SK-N-SH (cell line): Measurements from ENCODE around the gene ILF3. TPM values are rescaled to one million over a fixed set of nuclear protein-coding genes. Genes with fewer than 3 reads are reported as not detected.
A peak's percentile ranks its signal among the peaks of the same experiment; 100 is the strongest.

Source experiments
- CTCF ChIA-PET: fragments of 300-600, 350-600 bp; formaldehyde crosslinking; extraction: SDS; loops from one replicate; lab custom pipeline; 2021; lab: Yijun Ruan, JAX
- POLR2A ChIA-PET: fragments of 350-600 bp; sonication (Branson Sonifier 250); formaldehyde crosslinking; extraction: SDS; loops from one replicate; lab custom pipeline; 2020; ENCODE audit warnings: antibody characterized with exemption, inconsistent platforms; lab: Yijun Ruan, JAX
- DNase-seq: peaks from one replicate; pipeline ENCODE4 v3.0.0; 2012
- H2AFZ ChIP-seq: fragments of 200-600 bp; sonication (generic); 2 replicates; pipeline ENCODE4 v1.8.1; 2016; ENCODE audit warnings: antibody characterized with exemption, mild to moderate bottlenecking, low read depth
- H3F3A ChIP-seq: fragments of 200-600 bp; sonication (generic); replicated peaks from 2 replicates; pipeline ENCODE3; 2016; ENCODE audit warnings: antibody characterized with exemption, mild to moderate bottlenecking; ENCODE audit not compliant: insufficient read depth
- H3K27ac ChIP-seq, 2 experiments: fragments of 200-500 bp in 1 of 2; fragments of 200-600 bp in 1 of 2; sonication (Bioruptor generic) in 1 of 2; sonication (generic), shearing (Covaris generic) in 1 of 2; 2 replicates each; pipeline versions ENCODE4 v1.5.1 to v1.6.1; 2014 to 2016; ENCODE audit warnings: low read depth in 2 of 2, inconsistent platforms in 1 of 2, low read length in 1 of 2, mild to moderate bottlenecking in 1 of 2, mixed read lengths in 1 of 2
- H3K27me3 ChIP-seq: fragments of 200-600 bp; sonication (generic), shearing (Covaris generic); 2 replicates; pipeline ENCODE4 v1.6.1; 2016; ENCODE audit warnings: mixed run types; ENCODE audit not compliant: insufficient read depth
- H3K36me3 ChIP-seq, 2 experiments: fragments of 200-500 bp in 1 of 2; fragments of 200-600 bp in 1 of 2; sonication (Bioruptor generic) in 1 of 2; sonication (generic) in 1 of 2; replicated peaks in 1 of 2; 2 replicates each; pipeline versions ENCODE3 to v1.5.1; 2014 to 2016; ENCODE audit warnings: low read length in 1 of 2, mild to moderate bottlenecking in 1 of 2; ENCODE audit not compliant: insufficient read depth in 2 of 2, control insufficient read depth in 1 of 2
- H3K4me1 ChIP-seq, 2 experiments: fragments of 200-500 bp in 1 of 2; fragments of 200-600 bp in 1 of 2; sonication (Bioruptor generic) in 1 of 2; sonication (generic), shearing (Covaris generic) in 1 of 2; 2 replicates each; pipeline versions ENCODE4 v1.5.1 to v1.6.1; 2014 to 2016; ENCODE audit warnings: low read depth in 1 of 2, low read length in 1 of 2, mixed run types in 1 of 2; ENCODE audit not compliant: insufficient read depth in 2 of 2, control insufficient read depth in 1 of 2
- H3K4me2 ChIP-seq: fragments of 200-600 bp; sonication (generic), shearing (Covaris generic); 2 replicates; pipeline ENCODE4 v1.6.1; 2017; ENCODE audit warnings: mixed run types
- H3K4me3 ChIP-seq, 2 experiments: fragments of 200-500 bp in 1 of 2; fragments of 200-600 bp in 1 of 2; sonication (Bioruptor generic) in 1 of 2; sonication (generic), shearing (Covaris generic) in 1 of 2; 2 replicates each; pipeline versions ENCODE4 v1.5.1 to v1.8.1; 2014 to 2016; ENCODE audit warnings: low read depth in 2 of 2, inconsistent platforms in 1 of 2, low read length in 1 of 2, mild to moderate bottlenecking in 1 of 2, mixed read lengths in 1 of 2, moderate library complexity in 1 of 2
- H3K79me2 ChIP-seq: fragments of 200-600 bp; sonication (generic); 2 replicates; pipeline ENCODE4 v1.8.1; 2017; ENCODE audit warnings: mild to moderate bottlenecking; ENCODE audit not compliant: insufficient read depth
- H3K9ac ChIP-seq: fragments of 200-600 bp; sonication (generic); 2 replicates; pipeline ENCODE4 v1.6.1; 2017; ENCODE audit warnings: mixed run types
- H3K9me2 ChIP-seq: fragments of 200-600 bp; sonication (generic); 2 replicates; pipeline ENCODE4 v1.6.1; 2017; ENCODE audit warnings: mixed run types
- H3K9me3 ChIP-seq: fragments of 200-600 bp; sonication (generic); 2 replicates; pipeline ENCODE4 v1.6.1; 2017; ENCODE audit warnings: mixed run types, mild to moderate bottlenecking, moderate library complexity
- H4K20me1 ChIP-seq: fragments of 200-600 bp; sonication (generic); 2 replicates; pipeline ENCODE4 v1.6.1; 2017; ENCODE audit warnings: mild to moderate bottlenecking, mixed run types; ENCODE audit not compliant: insufficient read depth
- ELF1 ChIP-seq: IDR thresholded peaks from 2 replicates; pipeline ENCODE4 v1.4.0; 2012
- GATA2 ChIP-seq: sonication (generic); formaldehyde crosslinking; IDR thresholded peaks from 2 replicates; pipeline ENCODE4 v1.5.0; 2020; ENCODE audit warnings: mild to moderate bottlenecking, missing genetic modification reagents
- MAX ChIP-seq: IDR thresholded peaks from 2 replicates; pipeline ENCODE4 v1.4.0; 2012; ENCODE audit warnings: low read depth
- MXI1 ChIP-seq: IDR thresholded peaks from 2 replicates; pipeline ENCODE4 v1.6.1; 2012; ENCODE audit warnings: mild to moderate bottlenecking, low read depth, low read length, improper control_type of control experiment
- NRF1 ChIP-seq: IDR thresholded peaks from 2 replicates; pipeline ENCODE4 v1.6.1; 2012; ENCODE audit warnings: low read depth, mild to moderate bottlenecking, low read length
- REST ChIP-seq: IDR thresholded peaks from 2 replicates; pipeline ENCODE4 v1.6.1; 2012; ENCODE audit warnings: mild to moderate bottlenecking, low read depth, low read length, moderate library complexity
- RXRA ChIP-seq: IDR thresholded peaks from 2 replicates; pipeline ENCODE4 v1.4.0; 2012; ENCODE audit warnings: low read depth, mild to moderate bottlenecking, borderline replicate concordance
- SIN3A ChIP-seq: IDR thresholded peaks from 2 replicates; pipeline ENCODE4 v1.6.1; 2012; ENCODE audit warnings: low read depth, mild to moderate bottlenecking, low read length, moderate library complexity, borderline replicate concordance
- TAF1 ChIP-seq: IDR thresholded peaks from 2 replicates; pipeline ENCODE4 v1.6.1; 2012; ENCODE audit warnings: low read depth, mild to moderate bottlenecking, low read length, moderate library complexity, borderline replicate concordance
- TEAD4 ChIP-seq: IDR thresholded peaks from 2 replicates; pipeline ENCODE4 v1.4.0; 2012; ENCODE audit warnings: mild to moderate bottlenecking, borderline replicate concordance; ENCODE audit not compliant: insufficient read depth
- WGBS: methylation state at CpG from one replicate; pipeline ENCODE4 v1.1.6; 2017; ENCODE audit warnings: low lambda C conversion rate; 5-methylcytosine and 5-hydroxymethylcytosine counted together
- polyA plus RNA-seq, 3 experiments: library from polyadenylated mRNA; depleted of rRNA; stranded (reverse); fragments of >200 nt; gene quantifications; 2 replicates each; pipeline ENCODE4 v1.2.3, GENCODE V29; 2012

Gene ILF3
- polyA plus RNA-seq, 1 of the 3 experiments (the other 2 are of a cell fraction): 229 TPM

- peak overlapping the region; percentile 22 to 63 for H3K4me3 ChIP-seq
- peak; percentile 95 for TF ChIP-seq MXI1
- no peak for TF ChIP-seq ELF1
- TF ChIP-seq NRF1: peak; percentile 91
- peak; percentile 63 for TF ChIP-seq MAX
- TF ChIP-seq RXRA: no peak
- peak; percentile 97 for TF ChIP-seq SIN3A
- TF ChIP-seq GATA2 (CRISPR knock-in tag): no peak
- peak; percentile 99 for TF ChIP-seq REST
- no peak for TF ChIP-seq TEAD4
- no peak for TF ChIP-seq TAF1
- H3K9me3 ChIP-seq: no peaks in the 10 kb centered on the region
- ChIA-PET CTCF (interaction anchor here (0.8 to 9.3 kb wide), 10 partner anchors 13 to 170 kb away, joined by 3 to 163 read pairs (median 4); partner anchors contain the start of gene DNM2), POLR2A (interaction anchor here (0.7 to 1.4 kb wide), 4 partner anchors 22 to 140 kb away, joined by 3 to 7 read pairs (median 4); partner anchors contain the start of gene TMED1)
- H3K79me2 ChIP-seq: no peaks in the 10 kb centered on the region
- peaks cover 45% of the 10 kb centered on the region for H4K20me1 ChIP-seq
- H3F3A ChIP-seq: peaks cover 30% of the 10 kb centered on the region
- H3K9me2 ChIP-seq: no peaks in the 10 kb centered on the region
- peaks cover 0 to 10% of the 10 kb centered on the region in 2 experiments; a peak in 1 of 4 replicates for H3K4me1 ChIP-seq
- 8% methylated on average over 45 of the region's 59 CpGs for WGBS
- no peak overlapping the region for H2AFZ ChIP-seq
- peak; percentile 95 for DNase-seq
- H3K9ac ChIP-seq: no peak overlapping the region
- H3K36me3 ChIP-seq: peaks cover 4 to 14% of the 10 kb centered on the region in 2 experiments
- no peak overlapping the region for H3K27ac ChIP-seq
- peak overlapping the region; percentile 89 for H3K4me2 ChIP-seq
- no peaks in the 10 kb centered on the region for H3K27me3 ChIP-seq
These were observed 41.6 kb downstream of the ILF3 start for GRCh38 chr19:10695401-10696398.
